ENCODE data around the gene CEP112.

The CEP112 gene

DNA sequence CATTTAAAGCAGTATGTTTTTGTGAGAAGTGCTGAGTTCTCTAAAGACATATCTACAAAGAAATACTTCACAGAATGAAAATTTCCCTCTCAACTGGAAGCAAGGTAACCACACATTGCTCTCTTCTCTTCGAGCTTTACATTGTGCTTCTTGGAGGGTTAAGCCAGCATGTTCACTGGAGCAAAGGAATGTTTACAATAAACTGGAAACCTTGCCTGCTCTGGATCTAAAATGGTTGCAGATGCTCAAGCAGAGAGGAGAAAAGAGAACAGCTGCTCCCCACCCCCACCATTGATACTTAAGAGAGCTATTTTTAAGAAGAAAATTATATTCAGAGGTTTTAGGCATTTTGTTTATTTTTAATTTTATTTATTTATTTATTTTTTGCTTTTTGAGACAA lies 213.1 kb downstream of the CEP112 start:
- no peak for DNase-seq

DNA sequence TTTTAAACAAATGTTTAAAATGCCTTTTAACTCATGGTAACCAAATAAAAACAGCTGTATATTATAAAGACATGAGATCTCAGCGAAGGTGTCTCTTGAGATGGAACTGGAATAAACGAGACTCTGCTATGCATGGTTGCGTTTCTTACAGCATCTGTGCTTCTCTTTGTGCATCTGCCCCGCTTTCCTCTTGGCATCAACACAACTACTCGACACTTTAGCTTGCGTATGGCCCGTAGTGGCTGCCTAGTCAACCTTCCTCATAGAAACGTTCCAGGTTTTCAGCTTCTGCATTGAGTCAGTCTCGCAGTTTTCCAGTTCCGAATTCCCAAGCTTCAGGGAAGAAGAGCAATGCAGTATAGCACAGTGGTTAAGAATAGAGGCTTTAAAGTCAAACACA lies 214.9 kb downstream of the CEP112 start:
- DNase-seq, result no peak

DNA sequence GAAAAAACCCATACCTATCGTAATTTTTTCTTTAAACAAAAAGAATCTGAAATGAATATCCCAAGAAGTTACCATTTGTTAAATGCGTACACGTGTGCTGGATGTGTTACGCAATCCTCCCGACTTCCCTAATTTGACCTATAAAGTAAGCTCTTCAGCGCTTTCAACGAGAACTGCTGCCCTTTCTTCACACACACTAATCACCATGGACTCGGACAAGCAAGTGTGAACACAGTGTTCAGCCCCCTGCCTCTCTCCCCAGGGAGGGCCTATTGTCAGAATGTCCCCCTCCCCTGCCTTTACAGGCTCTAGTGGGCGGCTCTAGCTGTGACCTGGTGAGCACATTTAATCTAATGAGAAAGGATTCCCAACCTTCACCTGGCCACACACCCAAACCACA lies 216.1 kb downstream of the CEP112 start:
- no peak for DNase-seq

DNA sequence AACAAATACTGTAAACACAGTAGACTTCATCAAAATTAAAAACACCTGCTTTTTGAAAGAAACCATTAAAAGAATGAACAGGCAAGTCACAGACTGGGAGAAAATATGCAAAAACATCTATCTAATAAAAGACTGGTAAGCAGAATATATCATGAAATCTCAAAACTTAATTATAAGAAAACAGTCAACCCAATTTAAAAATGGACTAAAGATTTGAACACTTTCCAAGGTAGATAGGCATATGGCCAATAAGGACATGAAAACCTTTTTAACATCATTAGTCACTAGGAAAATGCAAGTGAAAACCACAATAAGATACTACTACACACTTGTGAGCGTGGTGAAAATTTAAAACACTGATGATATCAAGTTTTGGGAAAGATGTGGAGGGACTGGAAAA lies 218.7 kb downstream of the CEP112 start:
- no peak for DNase-seq

DNA sequence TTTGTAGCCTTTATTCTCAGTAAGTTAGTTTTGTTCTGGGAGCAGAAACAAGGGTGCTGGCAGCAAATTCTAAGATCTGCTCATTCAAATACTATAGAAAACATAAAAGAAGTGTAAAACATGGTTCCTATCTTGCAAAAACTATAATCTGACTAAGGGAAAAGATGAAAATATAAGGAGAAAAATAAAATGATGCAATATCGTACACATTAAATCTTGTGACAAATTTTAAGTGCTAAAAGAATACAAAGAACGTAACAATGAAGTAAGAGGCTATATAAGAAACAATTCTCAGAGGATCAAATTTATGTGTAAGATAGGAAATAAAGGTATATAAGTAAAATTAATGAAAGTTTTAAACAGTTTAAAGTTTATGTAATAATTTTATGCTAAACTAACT lies 224.6 kb downstream of the CEP112 start:
- no peak for DNase-seq

DNA sequence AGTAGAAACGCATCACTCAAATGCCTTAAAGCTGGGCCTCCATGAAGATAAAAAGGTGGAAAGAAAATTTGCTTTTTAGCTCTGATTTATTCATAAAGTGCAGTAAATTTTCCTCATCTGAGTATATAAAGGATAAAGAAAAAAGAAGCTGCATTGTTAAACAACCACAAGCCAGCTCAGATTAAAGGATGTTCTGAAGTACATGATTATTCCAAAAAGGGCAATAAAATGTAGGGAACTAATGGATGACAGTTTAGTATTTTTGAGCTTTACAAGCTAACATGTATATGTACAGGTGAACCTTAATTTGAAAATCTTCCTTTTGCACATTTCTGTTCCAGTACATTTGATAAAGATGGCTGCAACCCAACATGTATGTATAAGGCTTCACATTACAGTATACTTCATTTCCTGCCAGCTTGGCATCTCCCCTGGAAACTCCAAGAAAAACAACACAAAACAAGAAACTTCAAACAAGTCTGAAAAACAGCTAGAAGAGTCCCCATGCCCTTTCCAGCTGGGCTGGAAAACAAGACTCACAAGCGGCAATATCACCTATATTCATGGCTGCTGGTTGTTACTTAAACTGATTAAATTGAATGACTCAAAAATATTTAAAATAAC lies 225.7 kb downstream of the CEP112 start:
- no peak for DNase-seq

DNA sequence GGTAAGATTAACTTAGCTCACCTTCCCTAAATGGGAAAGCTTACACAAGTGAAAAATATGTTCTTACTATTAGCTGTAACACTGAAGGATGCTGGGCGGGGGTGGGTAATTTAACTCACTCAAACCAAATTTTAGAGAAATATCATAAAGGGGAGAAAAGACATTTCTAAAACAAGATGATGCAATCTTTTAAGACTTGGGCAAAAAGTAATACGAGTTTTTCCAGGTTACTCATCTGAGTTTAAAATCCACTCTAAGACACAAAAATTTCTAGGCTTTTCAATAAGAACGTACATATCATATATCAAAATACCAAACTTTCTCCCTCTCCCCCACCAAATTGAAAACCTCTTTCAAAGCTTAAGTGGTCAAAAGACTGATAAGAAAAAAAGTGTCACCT lies 228.8 kb downstream of the CEP112 start:
- no peak for DNase-seq

DNA sequence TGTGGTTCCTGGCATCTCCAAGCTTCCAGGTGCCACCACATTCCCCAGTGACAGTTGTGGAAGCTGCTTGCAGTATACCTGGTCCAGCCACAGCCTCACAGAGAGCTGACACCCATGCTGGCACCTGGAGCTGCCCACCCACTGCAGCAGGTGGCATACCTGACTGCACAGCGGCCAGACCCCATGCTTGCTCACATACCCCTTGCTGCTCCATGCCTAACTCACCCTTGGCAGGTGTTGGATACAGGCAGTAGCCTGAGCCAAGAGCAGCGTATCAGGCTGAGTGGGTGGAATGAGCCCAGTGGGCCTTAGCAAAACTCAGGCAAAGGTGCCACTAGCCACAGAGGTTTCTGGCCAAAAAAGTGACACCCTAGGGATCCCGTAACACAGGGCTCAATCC lies 232.3 kb downstream of the CEP112 start:
- no peak for DNase-seq

DNA sequence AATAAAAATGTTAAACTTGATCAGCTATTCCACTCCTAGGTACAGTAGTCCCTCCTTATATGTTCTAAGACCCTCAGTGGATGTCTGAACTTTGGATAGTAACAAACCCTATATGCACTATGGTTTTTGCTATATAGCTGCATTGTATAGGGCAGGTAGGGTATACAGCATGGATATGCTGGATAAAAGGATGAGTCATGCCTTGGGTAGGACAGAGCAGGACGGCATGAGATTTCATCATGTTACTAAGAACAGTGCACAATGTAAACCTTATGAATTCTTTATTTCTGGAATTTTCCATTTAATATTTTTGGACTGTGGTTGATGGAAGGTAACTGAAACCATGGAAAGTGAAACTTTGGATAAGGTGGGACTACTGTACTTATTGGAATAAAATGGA lies 235.1 kb downstream of the CEP112 start:
- DNase-seq, result no peak

DNA sequence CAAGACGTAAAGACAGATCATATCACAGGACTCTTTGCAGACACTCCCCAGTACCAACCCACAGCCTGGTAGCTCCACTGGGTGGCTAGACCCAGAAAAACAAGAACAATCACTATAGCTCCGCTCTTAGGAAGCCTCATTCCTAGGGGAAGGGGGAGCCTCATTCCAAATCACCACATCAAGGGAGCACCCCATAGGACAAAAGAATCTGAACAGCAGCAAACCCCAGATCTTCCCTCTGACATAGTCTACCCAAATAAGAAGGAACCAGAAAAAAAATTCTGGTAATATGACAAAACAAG lies 237.8 kb downstream of the CEP112 start:
- no peak for DNase-seq

DNA sequence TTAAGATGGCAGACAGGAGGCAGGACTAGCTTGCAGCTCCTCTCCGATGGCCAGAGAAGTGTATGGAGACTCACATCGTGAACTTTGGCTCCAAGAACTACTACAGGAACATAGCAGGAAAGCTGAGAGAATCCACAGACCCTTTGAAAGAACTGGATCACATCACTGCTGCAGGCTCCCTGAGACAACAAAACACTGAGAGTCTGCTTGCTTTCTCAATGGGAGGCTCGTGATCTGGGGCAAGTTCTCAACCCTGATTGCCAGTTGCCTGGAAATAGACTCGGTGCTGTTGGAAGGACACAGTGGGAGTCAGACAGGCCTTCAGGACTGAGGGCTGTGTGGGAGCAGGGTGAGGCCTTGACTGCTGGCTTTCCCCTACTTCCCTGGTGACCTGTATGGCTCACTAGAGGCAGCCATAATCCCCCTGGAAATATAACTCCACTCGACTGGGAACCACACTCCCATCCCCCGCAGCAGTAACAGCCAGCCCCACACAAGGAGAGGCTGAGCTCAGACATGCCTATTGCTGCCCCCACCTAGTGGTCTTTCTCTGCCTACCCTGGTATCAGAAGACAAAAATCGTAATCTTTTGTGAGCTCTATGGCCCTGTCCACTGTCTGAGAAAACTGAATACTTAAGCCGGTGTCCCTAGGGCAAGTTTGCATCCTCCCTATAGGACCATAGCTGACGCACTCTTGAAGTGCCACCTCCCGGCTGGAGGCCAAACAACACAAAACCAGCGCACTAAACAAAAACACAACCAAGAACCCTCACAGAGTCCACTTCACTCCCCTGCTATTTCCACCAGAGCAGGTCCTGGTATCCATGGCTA lies 238.4 kb downstream of the CEP112 start:
- DNase-seq, result no peak

DNA sequence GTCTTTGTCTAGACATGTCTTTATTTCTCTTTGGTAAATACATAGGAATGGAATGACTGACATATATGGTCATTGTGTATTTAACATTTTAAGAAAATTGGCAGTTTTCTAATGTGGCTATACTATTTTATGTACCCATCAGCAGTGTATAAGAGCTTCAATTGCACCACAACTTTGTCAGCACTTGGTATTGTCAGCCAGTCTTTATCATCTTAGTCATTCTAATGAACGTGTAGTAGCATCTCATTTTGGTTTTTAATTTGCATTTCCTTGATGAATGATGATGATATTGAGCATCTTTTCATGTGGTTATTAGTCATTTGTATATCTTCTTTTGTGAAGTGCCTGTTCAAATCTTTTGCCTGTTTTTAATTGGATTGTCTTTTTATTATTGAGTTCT lies 239.3 kb downstream of the CEP112 start:
- no peak for DNase-seq

DNA sequence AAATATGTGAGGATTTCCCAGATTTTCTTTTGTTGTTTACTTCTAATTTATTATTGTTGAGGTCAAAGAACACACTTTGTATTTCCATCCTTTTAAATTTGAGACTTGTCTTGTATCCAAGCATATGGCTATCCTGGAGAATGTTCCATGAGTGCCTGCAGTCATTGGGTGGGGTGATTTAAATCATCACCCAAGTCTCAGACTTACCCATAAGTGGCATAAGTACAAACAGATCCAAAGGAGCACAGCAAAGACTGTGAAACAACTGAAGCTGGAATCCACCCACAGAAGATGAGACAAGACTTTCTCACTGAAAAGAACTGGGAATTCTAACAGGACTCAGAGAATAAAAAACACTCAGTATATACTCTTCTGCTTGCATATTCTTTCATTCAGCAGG lies 239.9 kb downstream of the CEP112 start:
- DNase-seq, result no peak

DNA sequence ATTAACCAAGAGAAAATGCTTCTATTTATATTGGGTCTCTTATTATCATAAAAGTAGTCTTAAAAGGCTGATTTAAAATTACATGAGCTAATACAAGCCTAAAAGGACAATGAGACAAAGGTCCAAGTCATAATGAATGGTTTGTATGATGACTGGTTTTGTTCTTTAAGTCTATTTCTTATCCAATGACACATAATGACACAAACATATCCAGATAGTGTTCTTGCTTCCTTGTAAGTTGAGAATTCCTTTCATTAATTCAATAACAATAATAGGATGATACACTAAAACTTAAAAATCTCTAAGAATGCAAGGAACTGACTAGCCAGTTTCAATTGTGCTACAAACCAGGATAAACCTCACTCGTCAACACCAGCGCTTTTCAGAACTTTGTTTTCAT lies 244.1 kb downstream of the CEP112 start:
- DNase-seq, result no peak

DNA sequence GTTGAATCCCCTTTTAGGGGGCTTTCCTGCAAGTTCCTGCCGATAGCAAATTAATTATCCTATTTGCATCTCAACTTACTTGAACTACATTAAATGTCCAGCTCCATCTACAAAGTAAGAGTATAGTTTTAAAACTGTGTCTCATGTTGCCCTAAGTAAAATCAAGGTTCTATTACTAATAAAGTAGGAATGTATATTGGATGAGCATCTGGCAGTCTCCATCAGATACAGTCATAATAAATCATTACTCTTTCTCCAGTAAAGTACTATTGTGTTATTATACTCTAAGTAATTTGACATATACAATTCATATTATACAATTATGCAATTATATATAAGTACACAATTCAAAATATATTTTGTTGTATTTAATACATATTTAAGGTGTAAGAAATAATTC lies 249.3 kb downstream of the CEP112 start:
- no peak for DNase-seq

DNA sequence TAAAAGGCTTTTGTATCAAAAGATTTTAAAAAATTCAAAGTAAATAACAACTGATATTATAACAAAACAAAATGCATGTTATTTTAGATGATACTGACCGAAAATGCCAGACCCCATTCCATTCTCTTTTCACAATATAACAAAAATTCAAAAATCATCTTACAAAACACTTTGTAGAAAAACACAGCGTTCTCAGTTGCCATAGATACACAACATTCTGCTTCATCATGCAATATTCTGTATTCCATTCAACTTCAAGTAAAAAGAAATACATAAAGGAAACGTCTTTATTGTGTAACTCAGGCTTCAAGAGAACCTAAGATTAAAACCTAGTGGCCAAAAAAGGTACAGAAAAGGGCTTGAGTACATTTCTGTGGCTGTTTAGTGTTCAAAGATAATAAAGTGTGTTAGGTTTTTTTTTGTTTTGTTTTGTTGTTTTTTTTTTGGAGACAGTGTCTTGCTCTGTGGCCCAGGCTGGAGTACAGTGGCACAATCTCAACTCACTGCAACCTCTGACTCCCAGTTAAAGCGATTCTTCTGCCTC lies 250.5 kb downstream of the CEP112 start:
- no peak for DNase-seq

DNA sequence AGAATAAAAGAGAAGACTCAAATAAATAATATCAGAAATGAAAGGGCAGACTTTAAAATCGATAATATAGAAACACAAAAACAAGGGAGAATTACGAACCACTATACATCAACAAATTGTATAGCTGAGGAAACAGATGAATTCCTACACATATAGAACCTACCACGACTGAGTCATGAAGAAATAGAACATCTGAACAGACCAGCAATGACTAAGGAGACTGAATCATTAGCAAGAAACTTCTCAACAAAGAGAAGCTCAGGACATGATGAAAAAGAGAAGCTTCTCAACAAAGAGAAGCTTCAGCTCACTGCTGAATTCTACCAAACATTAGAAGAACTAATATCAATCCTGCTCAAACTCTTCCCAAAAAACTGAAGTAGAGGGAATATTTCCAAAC lies 255.9 kb downstream of the CEP112 start:
- no peak for DNase-seq

DNA sequence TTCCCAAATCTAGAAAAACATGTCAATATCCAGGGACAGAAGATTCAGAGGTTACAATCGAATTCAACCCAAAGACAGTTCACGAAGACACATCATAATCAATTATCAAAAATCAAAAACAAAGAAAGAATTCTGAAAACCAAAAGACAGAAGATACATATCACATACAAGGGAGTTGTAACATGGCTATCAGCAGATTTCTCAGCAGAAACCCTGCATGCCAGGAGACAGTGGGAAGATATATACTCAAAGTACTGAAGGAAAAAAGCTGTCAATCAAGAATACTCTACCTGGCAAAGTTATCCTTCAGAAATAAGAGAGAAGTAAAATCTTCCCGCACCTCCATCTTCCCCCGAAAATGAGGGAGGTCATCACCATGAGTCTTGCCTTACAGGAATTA lies 258.6 kb downstream of the CEP112 start:
- DNase-seq, result no peak

DNA sequence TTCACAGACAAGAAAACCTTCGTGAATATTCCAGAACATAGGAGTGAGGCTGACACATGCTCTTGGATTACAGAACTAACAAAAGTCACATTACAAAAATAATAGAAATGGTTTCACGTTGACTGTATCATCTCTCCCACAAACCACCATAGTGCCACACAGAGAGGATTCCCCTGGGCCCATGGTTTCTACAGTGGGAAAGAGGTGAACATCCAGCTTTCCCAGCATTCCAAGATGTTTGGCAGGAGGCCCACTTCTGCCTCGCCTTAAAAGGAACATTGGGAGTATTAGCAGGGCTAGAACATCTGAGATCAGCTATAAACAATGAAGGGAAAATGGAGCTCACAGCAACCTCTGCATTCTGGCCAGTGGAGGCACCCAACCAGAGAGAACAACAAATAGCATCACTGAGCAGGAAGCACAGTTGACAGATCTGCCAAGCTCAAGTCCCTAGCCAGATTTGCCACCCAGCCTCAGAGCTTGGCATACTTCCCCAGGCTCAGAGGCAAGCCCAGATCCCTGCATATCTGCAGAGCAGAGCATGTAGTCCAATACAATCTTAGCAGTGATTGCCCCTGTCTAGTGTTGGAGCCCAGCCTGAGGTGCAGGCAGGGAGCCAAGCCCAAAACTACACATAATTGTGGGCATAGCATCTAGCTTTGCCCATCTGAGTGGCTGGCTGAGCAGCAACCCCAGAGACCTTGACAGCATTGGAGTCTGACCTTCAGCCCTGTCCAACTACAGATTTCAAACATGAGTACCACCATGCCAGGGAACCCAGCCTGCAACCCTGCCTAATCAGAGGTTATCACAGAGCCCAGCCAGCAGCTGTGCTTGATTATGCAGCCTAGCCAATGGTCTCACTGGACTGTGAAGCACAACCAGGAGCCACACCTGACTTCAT lies 260.4 kb downstream of the CEP112 start:
- no peak for DNase-seq

DNA sequence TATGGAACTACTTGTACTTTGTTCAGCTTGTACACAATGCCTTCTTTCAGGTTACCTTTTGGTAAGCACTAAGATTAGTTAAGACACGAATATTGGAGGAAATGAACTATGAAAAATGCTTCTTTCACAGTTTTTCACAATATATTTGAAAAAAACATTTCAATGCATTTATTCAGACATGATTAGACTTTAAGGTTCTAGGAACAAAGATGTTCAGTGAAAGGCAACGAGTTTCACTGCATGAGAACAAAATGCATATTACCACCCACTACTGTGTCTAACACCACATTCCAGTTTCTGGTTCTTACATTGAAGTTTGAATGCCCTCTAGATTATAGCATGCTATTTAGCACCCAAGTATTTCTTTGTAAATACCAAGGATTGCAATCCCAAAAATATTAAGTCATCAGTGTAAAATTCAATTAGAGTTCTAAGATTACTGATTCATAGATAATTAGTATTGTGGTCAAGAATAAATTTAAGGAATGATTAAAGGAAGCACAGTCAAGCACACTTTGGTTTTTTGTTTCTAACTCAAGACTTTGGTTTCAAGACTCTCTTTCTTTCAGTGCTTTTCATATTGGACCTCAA lies 261.7 kb downstream of the CEP112 start:
- no peak for DNase-seq

DNA sequence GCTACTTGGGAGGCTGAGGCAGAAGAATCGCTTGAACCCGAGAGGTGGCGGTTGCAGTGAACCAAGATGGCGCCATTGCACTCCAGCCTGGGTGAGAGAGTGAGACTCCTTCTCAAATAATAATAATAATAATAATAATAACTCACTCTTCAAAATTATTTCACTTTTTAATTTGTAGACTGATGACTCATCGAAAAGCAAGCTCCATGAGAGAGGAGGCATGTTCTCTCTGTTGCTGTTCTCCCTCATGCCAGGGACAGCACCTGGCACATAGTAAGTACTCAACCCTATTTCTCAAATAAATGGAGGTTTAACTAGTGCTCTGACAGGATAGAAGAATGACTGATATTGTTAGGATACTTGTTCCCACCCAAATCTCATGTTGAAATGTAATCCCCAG lies 265.3 kb downstream of the CEP112 start:
- DNase-seq, result no peak

DNA sequence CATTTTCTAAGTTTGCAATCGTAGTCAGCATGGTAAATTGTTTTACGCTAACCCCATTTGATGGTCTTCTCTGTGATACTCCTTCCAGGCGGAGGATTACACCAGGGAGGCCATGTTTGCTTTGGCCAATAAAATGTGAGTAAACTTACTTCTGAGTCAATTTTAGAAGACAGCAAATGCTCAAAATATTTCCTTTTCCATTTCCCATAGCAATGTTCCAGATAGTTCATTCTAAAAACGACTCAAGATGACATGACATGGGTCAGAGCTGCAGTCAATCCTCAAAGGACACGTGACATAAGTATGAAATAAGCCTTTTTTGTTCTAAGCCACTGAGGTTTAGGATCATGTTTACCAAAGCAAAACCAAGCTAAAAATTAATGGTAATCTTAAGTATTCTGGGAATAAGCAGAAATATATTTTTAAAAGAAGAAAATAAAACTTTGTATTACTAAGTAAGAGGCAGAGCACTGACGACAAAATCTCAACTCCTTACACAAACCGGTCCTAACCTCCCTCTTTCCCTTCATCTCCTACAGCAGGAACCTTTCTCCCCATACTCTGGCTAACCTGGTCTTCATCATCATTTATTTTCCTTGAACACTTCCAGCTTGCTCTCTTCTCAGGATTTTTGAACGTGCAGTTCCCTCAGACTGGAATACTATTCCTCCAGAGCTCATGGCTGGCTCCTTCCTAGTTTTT lies 266.2 kb downstream of the CEP112 start:
- DNase-seq, result no peak

DNA sequence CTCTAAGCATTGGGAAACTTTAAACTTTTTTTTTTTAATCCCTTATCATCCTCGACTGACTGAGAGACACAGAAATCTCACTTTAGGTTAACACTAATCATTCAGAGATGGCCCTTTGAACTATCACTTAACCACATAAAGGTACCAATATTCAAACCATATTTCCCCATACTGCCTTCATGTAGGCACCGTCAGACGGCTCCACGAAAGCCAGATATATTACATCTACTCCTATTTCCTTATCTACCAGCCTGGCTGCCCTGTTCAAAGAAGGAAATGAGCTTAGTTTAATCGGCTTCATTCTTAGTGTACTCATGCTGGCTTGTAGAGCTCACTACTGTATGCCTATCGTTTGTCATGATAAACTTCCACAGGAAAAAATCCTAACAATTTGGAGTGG lies 270.9 kb downstream of the CEP112 start:
- DNase-seq, result no peak

Measured in NCI-H345 (cell line).